ENCODE data around the gene LRRK2.

The LRRK2 gene

DNA sequence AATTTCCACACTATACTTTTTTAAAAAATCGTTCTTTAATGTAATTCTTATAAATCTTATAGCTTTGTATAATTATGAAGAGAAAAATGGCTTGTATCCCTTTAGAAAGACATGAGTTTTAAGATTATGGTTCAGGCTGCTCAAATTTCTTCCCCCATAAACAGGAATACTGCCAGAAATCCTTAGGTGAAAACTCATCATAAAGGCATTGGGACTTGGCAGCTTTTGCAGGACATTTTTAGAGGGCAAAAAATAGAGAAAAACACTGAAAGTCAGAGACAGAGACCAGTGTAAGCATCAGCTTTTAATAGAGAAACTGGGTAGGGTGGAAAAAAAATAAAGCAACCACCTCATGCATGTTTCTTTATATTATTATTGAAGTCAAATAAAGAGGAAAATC is 29.1 kb downstream of the LRRK2 start:
- ChIA-PET POLR2A (no interaction called here), CTCF (no interaction called here)
- TF ChIP-seq, protein P1, sequence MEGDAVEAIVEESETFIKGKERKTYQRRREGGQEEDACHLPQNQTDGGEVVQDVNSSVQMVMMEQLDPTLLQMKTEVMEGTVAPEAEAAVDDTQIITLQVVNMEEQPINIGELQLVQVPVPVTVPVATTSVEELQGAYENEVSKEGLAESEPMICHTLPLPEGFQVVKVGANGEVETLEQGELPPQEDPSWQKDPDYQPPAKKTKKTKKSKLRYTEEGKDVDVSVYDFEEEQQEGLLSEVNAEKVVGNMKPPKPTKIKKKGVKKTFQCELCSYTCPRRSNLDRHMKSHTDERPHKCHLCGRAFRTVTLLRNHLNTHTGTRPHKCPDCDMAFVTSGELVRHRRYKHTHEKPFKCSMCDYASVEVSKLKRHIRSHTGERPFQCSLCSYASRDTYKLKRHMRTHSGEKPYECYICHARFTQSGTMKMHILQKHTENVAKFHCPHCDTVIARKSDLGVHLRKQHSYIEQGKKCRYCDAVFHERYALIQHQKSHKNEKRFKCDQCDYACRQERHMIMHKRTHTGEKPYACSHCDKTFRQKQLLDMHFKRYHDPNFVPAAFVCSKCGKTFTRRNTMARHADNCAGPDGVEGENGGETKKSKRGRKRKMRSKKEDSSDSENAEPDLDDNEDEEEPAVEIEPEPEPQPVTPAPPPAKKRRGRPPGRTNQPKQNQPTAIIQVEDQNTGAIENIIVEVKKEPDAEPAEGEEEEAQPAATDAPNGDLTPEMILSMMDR (IDR thresholded peaks at IDR 0.05; ENCODE audit: insufficient read depth, low read length, missing control alignments), result no peak
- DNase-seq (ENCODE audit: low read depth, low spot score), result no peak
- no peak overlapping the region for H3K4me3 ChIP-seq (ENCODE audit: low read depth, low read length)

DNA sequence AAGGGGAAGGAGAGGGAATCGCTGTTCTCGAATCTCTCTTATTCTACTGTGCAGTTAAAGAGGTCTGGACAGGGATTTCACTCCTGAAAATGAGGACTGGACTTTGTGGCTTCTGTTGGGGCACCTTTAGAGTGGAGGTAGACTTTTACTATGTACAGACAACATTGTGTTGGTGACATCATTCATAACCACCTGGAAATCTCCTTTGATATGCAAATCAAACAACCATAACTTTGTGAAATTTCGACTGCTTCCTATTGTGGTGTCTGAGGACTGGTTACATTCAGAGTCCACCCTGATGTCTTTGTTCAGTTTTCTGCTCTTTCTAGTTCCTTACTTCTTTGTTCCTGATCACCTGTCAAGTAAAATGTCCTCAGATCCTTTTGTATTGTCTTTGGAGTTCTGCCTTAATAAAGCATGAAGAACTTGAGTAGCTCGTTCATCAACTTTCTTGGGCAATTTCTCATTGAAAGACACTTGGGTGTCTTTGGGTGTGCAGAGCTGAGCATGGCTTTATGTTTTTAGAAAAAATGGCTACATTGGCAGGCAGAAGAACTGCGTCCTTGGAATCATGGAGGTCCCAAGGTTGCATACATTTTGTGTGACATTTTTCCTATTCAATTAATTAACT is 29.8 kb downstream of the LRRK2 start:
- ChIA-PET POLR2A (no interaction called here), CTCF (no interaction called here)
- TF ChIP-seq, protein P1 (IDR thresholded peaks at IDR 0.05; ENCODE audit: insufficient read depth, low read length, missing control alignments), result no peak
- no peak overlapping the region for H3K4me3 ChIP-seq (ENCODE audit: low read depth, low read length)
- DNase-seq (ENCODE audit: low read depth, low spot score), result no peak

DNA sequence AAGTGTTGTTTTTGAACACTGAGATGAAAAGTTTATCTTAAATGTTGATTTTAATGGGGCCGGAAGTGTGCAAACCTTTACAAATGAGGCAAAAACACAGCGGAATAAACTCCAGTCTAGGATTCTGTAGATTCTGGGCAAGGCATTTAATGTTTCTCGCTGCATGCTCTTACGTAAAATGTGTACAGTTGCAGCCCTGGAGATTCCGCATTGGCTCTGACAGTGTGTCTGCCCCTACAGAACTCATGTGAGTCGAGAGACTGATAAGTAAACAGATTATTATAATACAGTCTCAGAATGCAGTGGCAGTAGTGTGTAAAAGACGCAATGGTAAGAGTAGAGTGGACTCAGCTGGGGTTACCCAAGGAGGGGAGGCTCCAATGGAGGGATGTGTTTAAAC is 33.6 kb downstream of the LRRK2 start:
- ChIA-PET POLR2A (no interaction called here), CTCF (no interaction called here)
- TF ChIP-seq, protein P1 (IDR thresholded peaks at IDR 0.05; ENCODE audit: insufficient read depth, low read length, missing control alignments), result no peak
- no peak overlapping the region for H3K4me3 ChIP-seq (ENCODE audit: low read depth, low read length)
- no peak for DNase-seq (ENCODE audit: low read depth, low spot score)

DNA sequence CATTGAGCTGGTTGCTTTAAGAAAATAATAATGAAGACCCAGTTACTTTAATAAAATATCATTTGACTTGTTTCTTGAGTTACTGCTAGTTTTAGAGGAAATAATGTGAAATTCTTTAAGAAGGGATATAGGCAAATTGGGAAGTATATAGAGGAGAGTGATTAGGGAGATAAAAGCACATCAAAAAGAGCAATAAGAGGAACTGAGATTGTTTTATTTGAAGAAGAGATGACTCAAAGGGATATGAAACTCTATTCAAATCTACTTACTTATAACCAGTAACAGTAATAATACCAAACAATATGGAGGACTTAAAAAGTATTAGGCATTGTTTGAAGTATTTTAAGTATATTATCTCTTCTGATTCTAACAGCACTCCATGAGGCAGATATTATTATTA is 37.1 kb downstream of the LRRK2 start:
- POLR2A ChIA-PET, result no interaction called here
- no peak overlapping the region for H3K4me3 ChIP-seq (ENCODE audit: low read depth, low read length)
- no peak for DNase-seq (ENCODE audit: low read depth, low spot score)
- TF ChIP-seq, protein P1 (IDR thresholded peaks at IDR 0.05; ENCODE audit: insufficient read depth, low read length, missing control alignments), result no peak
- CTCF ChIA-PET, result no interaction called here

DNA sequence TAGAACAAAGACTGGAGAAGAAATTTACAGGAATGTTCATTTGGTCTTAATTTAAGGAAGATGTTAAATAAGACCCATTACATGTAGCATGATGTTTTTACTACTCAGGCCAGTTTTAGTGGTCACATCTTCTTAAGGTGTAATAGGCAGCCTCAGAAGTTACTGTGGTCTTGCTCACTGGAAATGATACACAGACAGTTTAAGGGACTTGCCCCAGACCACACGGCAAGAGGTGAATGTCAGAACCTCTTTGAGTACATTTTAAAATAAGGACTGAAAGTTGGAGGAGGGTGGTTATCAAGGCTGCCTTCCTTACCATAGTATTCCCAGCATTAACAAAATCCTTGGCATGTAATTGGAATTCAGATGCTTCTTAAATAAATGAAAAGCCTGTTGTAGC is 37.9 kb downstream of the LRRK2 start:
- no peak overlapping the region for H3K4me3 ChIP-seq (ENCODE audit: low read depth, low read length)
- CTCF ChIA-PET, result no interaction called here
- POLR2A ChIA-PET, result no interaction called here

DNA sequence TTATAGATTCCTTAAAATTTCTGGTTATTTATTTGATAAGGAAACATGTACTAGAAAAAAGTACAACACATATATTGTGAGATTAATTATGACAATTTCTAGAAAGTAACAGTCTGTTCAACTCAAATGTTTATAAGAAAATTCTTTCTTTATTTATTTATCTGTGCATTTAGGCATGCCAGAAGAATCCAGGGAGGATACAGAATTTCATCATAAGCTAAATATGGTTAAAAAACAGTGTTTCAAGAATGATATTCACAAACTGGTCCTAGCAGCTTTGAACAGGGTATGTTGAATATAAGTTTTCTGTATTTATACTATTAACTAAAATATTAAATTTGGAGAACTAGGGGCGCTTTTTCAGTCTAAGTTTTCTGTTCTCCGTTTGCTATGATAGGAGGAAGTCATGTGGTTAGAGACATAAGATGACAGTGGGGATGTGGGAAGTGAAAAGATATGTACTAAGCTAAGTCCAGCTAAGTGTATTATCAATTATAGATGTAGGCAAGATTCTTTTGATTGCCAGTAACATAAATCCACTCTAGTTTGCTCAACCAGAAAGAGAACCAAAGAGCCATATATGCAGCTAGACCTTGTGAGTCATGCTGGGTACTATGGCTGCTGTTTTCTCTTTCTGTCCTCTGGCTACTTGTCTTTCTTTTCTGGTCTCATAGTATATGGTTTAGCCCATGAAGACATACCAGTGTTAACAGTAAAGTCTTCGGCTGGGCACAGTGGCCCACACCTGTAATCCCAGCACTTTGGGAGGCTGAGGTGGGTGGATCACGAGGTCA is 39.0 kb downstream of the LRRK2 start:
- ChIA-PET POLR2A (no interaction called here), CTCF (no interaction called here)
- DNase-seq (ENCODE audit: low read depth, low spot score), result no peak
- TF ChIP-seq, protein P1 (IDR thresholded peaks at IDR 0.05; ENCODE audit: insufficient read depth, low read length, missing control alignments), result no peak
- H3K4me3 ChIP-seq (ENCODE audit: low read depth, low read length), result no peak overlapping the region

More for the DNA sequence above, 37.9 kb downstream of the LRRK2 start:
- TF ChIP-seq, protein P1 (IDR thresholded peaks at IDR 0.05; ENCODE audit: insufficient read depth, low read length, missing control alignments), result no peak
- DNase-seq (ENCODE audit: low read depth, low spot score), result no peak

Measured in AG04449 (cell line).